GM21360 (cell line): ENCODE measurements around the gene TRANK1.

ENCODE experiments used
- ATAC-seq: cut with Tn5 transposase; IDR thresholded peaks from one replicate; pipeline ENCODE4 v1.9.1; 2021; ENCODE audit warnings: mild to moderate bottlenecking, moderate library complexity; ENCODE audit not compliant: unreplicated experiment

Gene TRANK1

DNA sequence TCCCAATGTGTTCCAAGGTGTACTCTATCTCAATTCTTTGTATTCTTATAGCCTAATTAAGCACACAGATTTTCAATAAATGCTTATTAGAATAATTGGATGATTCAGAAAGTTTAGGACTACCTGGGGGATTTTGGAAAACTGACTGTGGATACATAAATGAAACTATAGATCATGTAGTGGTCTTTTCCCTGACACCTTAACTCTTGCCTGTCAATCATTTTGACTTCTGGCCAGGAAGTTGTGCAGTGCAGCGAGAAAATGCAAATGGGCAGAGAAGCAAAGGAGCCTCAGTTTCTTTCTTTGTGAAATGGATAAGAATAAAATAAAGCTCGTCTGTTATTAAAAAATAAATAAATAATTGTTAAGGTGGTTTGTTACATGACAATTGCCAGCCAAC, 133.1 kb downstream of the TRANK1 start:
- ATAC-seq = no peak

DNA sequence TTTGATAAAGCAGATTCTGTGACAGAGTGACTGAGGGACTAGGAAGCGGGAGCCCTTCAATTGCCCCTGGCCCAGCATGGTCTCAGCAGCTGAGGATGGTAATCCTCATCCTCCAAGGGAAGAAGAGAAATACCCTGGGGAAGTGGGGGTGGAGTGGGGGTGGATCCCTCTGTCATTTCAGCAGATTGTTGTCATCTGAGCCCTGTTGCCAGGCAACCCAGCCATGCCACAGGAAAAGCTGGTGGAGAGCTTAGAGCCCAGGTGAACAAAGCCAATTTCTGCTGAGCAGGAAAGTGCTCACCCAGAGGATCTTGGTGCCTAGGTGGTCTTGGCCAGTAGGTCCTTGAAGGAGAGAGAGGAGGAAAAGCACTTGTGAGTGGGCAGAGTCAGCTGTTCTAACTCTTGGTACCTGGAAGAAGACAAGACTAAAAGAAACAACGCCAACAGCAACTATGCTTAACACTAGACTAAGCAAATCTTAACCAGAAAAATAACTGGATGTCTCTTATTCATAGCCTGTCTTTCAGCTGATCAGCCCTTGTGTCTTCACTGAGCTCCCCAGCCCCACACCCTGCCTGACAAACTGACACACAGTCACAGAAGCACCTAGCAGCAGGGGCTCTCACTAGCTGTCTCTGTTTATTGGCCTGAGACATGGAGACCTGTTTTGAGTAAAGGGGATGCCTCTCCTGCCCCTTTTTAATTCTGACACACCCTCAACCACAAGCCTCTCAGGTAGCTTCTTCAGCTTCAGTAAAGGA, 140.4 kb downstream of the TRANK1 start:
- no peak for ATAC-seq

DNA sequence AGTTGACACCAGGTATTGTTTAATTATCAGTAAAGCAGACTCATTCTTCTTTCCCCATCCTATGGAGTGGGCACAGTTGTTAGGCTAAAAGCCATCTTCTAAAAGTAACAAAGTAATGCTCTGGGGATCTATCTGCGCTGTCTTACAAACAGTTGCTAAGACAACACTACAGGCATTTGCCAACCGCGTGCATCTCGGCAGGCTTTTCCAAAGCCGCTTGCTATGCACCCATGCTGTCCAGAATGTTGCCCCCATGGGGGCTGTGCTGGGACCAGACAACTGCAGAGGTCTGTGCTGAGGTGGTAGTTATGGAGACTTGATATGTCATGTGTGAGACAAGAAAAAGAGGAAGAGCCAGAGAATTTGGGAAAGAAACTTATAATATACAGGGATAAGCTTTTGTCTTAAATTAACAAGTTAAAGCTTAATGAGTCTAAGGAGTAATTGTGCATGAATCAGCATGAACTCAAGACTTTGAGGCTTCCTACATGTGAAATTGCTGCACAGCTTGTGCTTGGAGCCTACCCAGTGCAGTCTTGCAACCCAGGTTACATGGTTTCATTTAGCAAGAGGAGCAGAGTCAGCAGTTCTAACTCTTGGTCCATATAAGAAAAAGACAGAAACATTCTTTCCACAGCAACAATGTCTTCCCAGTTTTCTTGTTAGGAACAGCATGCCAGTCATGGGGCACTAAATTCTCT, 141.6 kb downstream of the TRANK1 start:
- no peak for ATAC-seq

DNA sequence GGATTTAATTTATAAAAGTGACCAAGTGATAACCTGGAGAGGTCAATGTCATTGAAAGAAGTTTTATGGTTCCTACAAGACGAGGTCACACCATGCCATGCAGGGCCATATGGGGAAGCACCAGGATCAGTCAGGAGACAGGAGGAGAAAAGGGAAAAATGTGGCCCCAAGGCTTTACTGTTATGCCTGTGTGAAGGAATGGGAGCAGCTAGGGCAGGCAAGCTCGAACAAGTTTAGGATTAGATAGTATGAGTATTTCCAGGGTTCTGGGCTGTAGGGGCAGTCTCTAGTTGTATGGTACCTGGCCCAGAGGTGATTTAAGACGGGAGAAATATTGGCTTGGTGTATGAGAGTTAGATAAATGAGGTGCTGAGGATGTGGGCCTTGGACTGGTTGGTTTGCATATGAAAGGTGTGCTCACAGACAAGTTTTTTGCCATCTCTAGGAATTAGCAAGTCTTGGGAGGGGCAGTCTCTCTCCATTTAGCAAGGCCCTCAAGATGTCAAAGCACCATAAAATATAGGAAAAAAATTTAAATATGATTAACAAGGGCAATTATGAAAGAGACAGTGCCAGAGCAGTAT, 144.2 kb downstream of the TRANK1 start:
- no peak for ATAC-seq

DNA sequence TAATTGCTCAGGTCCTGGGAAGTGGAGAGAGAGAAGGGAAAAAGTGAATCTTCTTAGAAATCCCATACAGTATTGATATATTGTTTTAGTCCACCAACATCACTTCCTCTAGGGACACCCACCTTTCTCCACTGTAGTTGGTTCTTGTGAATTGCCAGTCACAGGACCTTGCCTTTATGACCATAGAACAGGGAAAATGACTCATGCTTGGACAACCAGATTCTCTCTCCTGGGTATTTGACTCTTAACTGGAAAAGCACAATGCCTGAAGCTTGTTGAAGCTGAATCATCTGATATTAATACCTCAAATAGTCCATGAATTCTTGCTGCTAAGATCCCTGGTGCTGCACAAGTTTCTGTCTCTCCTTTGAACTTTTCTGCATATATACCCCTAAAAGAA, 148.0 kb downstream of the TRANK1 start:
- ATAC-seq = no peak

DNA sequence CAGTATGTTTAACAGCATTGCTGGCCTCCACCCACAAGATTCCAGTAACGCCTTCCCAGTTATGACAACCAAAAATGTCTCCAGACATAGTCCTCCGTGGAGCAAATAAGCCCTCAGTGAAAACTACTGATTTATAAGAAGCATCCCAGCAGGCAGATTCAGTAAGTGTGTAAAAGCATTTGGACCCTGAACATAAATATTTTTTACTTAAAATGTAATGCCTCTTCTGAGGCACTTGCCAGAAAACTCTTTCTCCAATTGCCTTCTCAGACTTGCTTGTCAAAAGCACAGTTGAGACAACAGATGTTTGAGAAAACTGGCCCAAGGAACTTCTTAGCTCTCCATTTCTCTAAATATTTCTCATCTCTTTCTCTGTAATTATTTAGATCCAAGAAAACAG, 148.7 kb downstream of the TRANK1 start:
- ATAC-seq = no peak

DNA sequence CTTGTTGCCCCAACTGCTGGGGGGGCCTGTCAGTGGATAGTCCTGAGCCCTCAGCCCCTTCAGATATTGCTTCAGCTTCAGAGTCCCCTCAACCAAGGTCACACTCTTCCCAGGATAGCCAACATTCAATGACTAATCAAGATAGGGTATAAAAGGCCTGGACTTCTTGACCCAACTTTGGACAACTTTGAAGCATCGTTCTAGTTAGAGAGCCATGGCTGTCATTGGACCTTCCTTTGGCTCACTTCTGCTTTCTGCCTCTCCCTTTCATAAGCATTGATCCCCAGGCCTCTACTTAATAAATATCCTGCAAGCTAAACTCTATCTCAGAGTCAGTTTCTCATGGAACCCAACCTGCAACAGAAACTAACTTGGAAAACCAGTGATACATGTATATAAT, 149.2 kb downstream of the TRANK1 start:
- no peak for ATAC-seq

DNA sequence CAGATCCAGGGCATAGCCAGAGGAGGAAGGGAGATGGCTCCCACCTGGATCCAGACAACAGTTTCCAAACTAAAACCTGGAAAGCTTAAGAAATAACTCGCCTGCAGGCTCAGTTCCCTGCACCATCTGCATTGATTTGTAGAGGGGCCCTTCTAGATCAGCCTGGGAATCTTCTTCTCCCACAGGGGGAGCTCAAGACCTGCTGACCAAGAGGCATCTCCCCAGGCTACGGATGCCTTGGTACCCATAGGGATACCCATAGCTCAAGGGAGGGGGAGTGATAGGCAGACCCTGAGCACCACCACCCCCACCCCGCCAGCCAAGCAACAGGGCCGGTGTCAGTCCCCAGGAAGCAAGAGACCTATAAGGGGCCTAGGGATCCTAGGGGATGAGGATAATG, 152.5 kb downstream of the TRANK1 start:
- ATAC-seq = peak; percentile 70

DNA sequence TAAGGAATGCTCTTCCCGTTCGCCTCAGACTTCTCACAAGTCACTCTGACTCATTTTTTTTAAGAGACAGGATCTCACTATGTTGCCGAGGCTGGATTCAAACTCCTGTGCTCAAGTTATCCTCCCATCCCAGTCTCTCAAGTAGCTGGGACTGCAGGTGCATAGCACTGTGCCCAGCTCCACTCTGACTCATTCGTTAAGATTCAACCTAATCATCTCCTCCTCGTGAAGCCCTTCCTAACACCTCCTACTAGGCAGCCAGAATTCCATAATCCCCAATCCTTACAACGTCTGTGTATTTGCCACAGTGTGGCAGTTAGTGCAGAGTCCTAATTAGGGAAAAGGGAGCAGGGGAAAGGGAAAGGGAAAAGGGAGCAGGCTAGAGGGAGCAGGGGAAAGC, 154.1 kb downstream of the TRANK1 start:
- ATAC-seq = no peak

DNA sequence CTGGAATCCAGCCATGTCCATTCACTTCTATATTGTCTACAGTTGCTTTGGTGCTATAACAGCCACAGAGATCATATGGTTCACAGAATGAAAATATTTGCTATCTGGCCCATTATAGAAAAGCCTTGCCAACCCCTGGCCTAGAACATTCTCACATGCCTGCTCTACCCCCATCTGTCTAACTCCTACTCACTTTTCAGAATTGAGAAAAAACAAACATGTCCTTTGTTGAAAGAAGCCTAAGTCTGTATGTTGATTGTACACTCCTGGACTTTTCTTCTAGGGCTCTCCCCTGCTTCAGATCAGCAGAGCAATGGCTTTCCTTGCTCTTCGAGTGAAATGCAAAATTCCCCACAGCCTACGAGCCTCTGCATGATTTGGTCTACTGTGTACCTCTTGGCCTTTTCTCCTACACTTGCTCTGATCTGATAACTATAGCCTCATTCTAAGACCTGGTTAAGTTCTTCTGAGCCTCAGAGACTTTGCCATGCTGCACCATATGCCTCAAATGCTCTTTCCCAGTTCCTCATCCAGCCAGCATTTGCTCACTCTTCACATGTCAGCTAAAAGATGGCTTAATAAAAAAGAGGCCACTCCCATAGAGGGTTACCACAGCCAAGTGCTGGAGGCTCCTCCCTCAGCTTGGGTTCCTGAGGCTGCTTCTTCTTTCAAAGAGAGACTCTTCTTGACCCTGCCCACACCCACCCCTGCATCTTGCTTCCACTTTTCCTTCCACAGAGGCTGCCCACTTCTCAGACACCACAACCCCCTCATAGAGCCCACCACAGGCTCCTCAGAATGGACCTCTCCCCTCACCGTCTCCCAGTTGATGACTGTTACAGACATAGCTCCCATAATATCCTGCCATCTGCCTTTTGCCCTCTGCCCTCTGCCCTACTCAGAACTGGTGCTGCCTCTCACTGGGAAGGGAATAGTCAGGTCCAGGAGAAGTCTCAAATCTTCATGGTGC, 157.6 kb downstream of the TRANK1 start:
- no peak for ATAC-seq

DNA sequence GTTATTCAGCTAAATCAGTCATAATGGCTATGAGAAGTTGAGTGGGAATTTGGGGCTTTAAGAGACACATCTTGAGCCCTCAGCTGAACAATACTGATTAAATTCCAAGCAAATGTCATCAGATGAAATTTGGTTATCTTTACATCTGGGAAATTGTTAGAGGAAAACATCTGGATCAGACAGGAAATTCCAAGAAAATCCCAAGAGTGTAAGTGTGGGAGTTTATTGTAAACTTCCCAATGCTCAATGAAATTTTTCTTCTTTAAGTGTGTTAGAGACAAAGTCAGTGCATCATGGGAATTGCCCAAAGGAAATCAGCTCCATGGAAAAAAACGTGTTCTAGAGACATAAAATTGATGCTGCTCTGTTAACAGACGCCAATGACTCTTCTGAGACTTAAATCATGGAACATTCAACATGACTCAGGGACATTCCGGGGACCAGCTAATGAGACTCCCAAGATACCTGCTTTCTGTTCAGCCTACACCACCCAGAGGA, 160.7 kb downstream of the TRANK1 start:
- no peak for ATAC-seq

DNA sequence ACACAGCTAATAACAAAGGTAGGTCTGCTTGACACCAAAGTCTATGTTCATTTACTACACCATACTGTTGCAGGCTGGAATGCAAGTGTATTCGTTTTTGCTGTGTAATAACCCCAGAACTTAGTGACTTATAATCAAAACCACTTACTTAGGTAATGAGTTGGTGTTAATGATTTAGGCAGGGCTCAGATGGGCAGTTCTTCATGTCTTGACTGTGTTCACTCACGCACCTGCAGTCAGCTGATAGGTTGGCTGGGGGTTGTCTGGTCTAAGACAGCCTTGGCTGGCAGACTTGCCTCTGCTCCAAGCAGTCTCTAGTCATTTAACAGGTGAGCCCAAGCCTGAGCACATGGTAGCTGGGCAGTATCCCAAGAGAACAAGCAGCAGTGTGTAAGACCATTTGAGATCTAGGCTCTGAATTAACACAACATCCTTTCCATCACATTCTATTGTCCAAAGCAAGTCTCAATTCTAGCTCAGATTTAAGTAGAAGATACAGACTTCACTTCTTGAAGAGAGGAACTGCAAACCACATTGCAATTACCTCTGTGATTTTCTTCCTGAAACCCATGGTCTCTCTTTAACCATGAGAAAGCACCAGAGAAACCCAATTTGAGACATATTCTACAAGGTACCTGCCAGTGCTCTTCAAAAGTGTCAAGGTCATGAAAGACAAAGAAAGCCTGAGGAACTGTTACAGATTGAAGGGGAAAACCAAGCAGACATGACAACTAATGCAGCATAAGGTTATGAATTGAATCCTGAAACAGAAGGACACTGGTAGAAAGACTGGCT, 167.2 kb downstream of the TRANK1 start:
- ATAC-seq = no peak
